ENCODE data around the gene NFATC2.

Gene NFATC2

GRCh38 chr20:51384875-51385274 is 157.6 kb downstream of the NFATC2 start:
- Histone ChIP-seq H3K4me1 (ENCODE audit: low read length) (peaks cover 81% of the 10 kb centered on the region), H3K9ac (ENCODE audit: low read length) (no peak overlapping the region), H3K79me2 (ENCODE audit: low read length) (no peaks in the 10 kb centered on the region), H3K36me3 (replicated peaks; ENCODE audit: low read depth, low read length) (peaks cover 37% of the 10 kb centered on the region), H3K27ac (ENCODE audit: low read length) (no peak overlapping the region), H2AFZ (ENCODE audit: low read depth, low read length) (no peak overlapping the region), H4K20me1 (ENCODE audit: insufficient read depth, low read length) (no peaks in the 10 kb centered on the region), H3K27me3 (ENCODE audit: low read depth, low read length) (no peaks in the 10 kb centered on the region), H3K4me2 (ENCODE audit: low read length) (no peak overlapping the region), H3K4me3 (ENCODE audit: low read length) (no peak overlapping the region), H3K9me3 (ENCODE audit: insufficient read depth, low read length) (no peaks in the 10 kb centered on the region)
- TF ChIP-seq, protein P1, sequence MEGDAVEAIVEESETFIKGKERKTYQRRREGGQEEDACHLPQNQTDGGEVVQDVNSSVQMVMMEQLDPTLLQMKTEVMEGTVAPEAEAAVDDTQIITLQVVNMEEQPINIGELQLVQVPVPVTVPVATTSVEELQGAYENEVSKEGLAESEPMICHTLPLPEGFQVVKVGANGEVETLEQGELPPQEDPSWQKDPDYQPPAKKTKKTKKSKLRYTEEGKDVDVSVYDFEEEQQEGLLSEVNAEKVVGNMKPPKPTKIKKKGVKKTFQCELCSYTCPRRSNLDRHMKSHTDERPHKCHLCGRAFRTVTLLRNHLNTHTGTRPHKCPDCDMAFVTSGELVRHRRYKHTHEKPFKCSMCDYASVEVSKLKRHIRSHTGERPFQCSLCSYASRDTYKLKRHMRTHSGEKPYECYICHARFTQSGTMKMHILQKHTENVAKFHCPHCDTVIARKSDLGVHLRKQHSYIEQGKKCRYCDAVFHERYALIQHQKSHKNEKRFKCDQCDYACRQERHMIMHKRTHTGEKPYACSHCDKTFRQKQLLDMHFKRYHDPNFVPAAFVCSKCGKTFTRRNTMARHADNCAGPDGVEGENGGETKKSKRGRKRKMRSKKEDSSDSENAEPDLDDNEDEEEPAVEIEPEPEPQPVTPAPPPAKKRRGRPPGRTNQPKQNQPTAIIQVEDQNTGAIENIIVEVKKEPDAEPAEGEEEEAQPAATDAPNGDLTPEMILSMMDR (IDR thresholded peaks at IDR 0.05; ENCODE audit: low read depth, low read length) = no peak
- no peak for TF ChIP-seq EZH2phosphoT487 (IDR thresholded peaks at IDR 0.05; ENCODE audit: low read depth)

- Histone ChIP-seq H3K27me3 (ENCODE audit: low read depth, low read length) (no peaks in the 10 kb centered on the region), H3K4me3 (ENCODE audit: low read length) (no peak overlapping the region), H3K36me3 (replicated peaks; ENCODE audit: low read depth, low read length) (peaks cover 34% of the 10 kb centered on the region), H3K4me1 (ENCODE audit: low read length) (peaks cover 82% of the 10 kb centered on the region), H3K79me2 (ENCODE audit: low read length) (no peaks in the 10 kb centered on the region; the same call in 1 of the 2 replicates), H2AFZ (ENCODE audit: low read depth, low read length) (no peak overlapping the region), H3K4me2 (ENCODE audit: low read length) (no peak overlapping the region), H4K20me1 (ENCODE audit: insufficient read depth, low read length) (no peaks in the 10 kb centered on the region), H3K9me3 (ENCODE audit: insufficient read depth, low read length) (no peaks in the 10 kb centered on the region), H3K9ac (ENCODE audit: low read length) (no peak overlapping the region), H3K27ac (ENCODE audit: low read length) (no peak overlapping the region)
- TF ChIP-seq EZH2phosphoT487 (IDR thresholded peaks at IDR 0.05; ENCODE audit: low read depth) = no peak
- TF ChIP-seq, protein P1 (IDR thresholded peaks at IDR 0.05; ENCODE audit: low read depth, low read length) = no peak
These were observed 158.5 kb downstream of the NFATC2 start for GRCh38 chr20:51383891-51384510.

GRCh38 chr20:51382986-51383821 is 159.3 kb downstream of the NFATC2 start:
- H2AFZ ChIP-seq (ENCODE audit: low read depth, low read length) = no peak overlapping the region

More at GRCh38 chr20:51382986-51383821, 159.3 kb downstream of the NFATC2 start:
- H4K20me1 ChIP-seq (ENCODE audit: insufficient read depth, low read length) = no peaks in the 10 kb centered on the region
- no peaks in the 10 kb centered on the region for H3K9me3 ChIP-seq (ENCODE audit: insufficient read depth, low read length)
- TF ChIP-seq, protein P1 (IDR thresholded peaks at IDR 0.05; ENCODE audit: low read depth, low read length) = no peak
- TF ChIP-seq EZH2phosphoT487 (IDR thresholded peaks at IDR 0.05; ENCODE audit: low read depth) = no peak
- no peak overlapping the region for H3K4me3 ChIP-seq (ENCODE audit: low read length)
- no peak overlapping the region for H3K4me2 ChIP-seq (ENCODE audit: low read length)
- H3K27ac ChIP-seq (ENCODE audit: low read length) = no peak overlapping the region
- H3K79me2 ChIP-seq (ENCODE audit: low read length) = no peaks in the 10 kb centered on the region; the same call in 1 of the 2 replicates
- peaks cover 80% of the 10 kb centered on the region for H3K4me1 ChIP-seq (ENCODE audit: low read length)
- no peak overlapping the region for H3K9ac ChIP-seq (ENCODE audit: low read length)
- no peaks in the 10 kb centered on the region for H3K27me3 ChIP-seq (ENCODE audit: low read depth, low read length)
- H3K36me3 ChIP-seq (replicated peaks; ENCODE audit: low read depth, low read length) = peaks cover 29% of the 10 kb centered on the region

All from OCI-LY3 (cell line).